Activated T-helper 9 cell treated with anti-CD3 and anti-CD28 coated beads, Interleukin-2, amount 50 U/mL, for 16 hours (primary cell): ENCODE results near the gene MGAT5B.
"Not testable (repeated sequence)": the region's sequence is repeated elsewhere in the genome, so short reads cannot be mapped to it uniquely, and the experiment has no call there.

Experiments used
- DNase-seq: peaks from one replicate; pipeline ENCODE4 v3.0.0-alpha.2; 2020; ENCODE audit warnings: low read depth

The MGAT5B gene

DNA sequence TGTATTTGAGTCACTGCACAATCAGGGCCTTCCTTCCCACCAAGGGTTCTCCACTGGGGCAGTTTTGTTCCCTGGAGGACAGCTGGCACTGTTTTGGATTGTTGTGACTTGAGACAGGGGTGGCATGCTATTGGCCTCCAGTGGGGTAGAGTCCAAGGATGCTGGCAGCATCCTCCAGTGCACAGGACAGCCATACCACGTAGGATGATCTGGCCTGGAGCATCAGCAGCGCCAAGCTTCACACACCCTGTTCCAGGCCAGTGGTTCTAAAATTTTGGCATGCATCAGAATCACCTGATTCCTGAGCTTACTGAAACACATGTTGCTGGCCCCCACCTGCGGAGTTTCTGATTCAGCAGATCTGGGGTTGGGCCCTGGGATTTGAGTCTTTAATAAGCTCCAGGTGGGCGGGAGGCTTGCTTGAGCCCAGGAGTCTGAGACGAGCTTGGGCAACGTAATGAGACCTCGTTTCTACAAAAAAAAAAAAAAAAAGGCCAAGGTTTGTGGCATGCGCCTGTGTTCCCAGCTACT is 83.2 kb downstream of the MGAT5B start:
- no peak for DNase-seq

DNA sequence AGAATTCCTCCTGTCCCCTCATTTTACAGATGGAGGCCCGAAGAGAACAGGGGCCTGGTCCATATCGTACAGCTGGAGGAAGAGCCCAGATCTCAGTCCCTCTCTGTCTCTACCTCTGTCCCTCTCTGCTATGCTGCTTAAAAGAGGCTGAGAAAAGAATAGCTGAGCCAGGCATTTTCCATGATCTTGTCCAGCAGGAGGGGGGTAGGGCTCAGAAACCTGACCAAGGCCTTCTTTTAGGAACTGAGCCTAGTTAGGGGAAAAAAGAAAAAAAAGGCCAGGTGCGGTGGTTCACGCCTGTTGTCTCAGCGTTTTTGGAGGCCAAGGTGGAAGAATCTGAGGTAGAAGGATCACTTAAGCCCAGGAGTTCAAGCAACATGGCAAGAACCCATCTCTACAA is 84.2 kb downstream of the MGAT5B start:
- DNase-seq, result no peak

DNA sequence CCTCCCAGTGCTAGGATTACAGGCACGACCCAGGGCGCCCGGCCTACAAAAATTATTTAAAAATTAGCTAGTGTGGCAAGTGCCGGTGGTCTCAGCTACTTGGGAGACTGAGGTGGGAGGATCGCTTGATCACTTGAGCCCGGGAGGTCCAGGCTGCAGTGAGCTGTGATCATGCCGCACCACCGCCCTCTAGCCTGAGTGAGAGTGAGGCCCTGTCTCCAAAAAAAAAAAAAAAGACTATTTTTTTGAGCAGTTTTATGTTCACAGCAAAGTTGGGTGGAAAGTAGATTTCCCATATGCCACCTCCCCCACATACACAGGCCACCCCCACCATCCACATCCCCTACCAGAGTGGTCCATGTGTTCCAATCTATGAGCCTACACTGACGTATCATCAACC is 84.9 kb downstream of the MGAT5B start:
- DNase-seq, result no peak

DNA sequence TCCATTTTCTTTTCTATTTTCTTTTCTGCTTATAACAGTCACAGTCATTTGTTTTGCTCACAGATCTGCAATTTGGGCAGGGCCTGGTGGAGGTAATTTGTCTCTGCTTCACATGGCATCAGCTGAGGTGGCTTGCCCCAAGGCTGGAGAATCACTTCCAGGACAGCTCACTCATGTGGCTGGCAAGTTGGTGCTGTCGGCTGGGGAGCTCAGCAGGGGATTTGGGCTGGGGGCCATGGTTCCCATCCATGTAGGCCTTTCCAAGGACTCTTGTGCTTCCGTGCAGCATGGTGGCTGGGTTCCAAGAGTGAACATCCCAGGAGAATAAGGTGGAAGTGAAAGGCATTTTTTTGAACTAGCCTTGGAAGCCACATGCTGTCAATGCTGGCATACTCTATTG is 85.7 kb downstream of the MGAT5B start:
- no peak for DNase-seq

DNA sequence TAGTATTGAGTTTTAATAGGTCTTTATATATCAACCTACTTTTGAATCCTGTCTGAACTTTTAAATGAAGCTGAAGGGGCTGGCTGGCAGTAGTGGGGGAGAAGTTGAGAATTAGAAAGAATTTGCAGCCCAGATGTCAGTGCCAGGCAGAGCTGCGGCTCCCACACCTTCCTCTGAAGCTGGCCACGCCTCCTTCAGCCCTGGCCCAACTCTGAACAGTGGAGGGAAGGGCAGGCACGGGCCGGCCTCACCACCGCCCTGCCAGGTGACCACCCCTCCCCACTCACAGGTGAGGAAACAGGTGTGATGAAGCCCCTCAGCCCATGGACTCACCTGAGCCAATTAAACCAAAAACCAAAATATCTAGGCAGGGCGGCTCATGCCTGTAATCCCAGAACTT is 87.0 kb downstream of the MGAT5B start:
- no peak for DNase-seq

DNA sequence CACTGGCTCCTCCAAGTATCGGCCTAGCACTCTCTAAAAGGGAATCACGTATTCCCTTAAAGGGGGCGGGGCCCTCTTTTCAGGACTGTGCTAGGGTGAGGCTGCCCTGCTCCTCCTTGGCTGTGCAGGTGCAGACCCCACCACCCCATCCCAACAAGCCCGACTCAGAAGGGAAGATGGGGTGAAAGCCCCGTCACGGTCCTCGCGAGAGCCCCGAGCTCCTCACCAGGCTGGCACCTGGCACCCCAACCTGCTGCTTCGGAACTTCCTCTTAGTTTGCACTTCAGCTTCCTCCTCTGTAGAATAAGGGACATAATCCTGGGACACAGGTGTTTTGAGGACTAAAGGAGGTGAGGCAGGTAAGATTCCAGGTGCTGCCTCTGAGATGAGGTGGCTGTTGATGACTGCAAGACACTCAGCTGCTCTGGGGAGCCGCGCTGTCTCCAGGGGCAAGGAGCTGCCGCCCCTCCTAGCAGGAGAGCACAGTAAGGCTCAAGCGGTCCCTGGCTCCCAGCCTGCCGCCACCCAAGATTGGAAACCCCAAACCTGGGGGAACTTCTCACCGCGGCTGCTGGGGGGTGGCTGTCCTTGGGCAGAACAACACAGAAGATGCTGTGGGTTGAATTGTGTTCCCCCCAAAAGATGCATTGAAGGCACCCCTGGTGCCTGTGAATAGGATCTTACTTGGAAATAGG is 88.8 kb downstream of the MGAT5B start:
- DNase-seq, result no peak

DNA sequence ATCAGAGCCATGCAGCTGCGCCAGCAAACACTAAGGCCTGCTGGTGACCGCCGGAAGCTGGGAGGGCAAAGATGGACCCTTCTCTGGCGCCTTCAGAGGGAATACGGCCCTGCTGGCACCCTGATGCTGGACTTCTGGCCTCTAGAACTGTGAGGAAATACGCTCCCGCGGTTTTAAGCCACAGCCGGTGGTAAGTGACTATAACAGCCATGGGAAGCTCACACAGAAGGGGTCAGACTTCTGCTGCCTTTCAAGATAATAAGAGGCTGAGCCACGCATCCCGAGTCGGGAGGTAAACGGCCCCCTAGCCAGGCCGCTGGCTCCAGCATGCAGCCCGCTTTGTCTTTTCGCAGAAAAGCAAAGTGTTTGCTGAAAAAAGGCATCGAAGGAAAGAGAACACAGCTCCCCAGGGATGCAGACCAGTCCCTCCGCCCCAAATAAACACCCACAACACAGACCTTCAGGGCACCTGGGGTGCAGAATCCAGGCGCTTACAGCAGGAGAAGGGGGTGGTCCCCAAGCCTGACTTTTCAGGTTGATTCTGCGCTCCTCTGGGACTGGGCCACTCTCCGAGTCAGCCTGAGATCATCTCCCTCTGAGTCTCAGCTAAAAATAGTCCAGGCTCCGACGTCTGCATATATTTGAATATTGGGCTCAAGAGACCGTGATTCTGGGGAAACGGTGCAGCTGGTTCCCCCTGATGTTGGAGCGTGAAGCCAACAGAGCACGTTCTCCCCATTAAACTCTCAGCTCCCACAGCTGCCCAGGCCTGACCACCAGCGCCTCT is 89.7 kb downstream of the MGAT5B start:
- no peak for DNase-seq

DNA sequence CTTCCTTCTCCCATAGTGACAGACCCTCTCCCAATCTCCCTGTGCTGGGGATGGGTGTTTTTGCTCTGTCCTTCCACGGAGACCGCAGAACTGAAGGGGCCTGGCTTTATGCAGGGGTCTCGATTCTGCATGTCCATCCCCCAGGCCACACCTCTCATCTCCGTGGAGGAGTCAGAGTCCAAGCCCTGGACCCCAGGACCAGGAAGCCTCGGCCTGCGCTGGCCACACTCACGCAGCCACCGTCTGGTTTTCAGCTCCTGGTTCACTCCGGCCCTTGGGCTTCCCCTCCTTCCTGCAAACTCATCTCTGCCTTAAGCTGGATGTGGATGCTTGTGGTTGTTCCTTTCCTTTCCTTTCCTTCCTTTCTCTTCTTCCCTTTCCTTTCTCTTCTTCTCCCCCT is 90.8 kb downstream of the MGAT5B start:
- no peak for DNase-seq

DNA sequence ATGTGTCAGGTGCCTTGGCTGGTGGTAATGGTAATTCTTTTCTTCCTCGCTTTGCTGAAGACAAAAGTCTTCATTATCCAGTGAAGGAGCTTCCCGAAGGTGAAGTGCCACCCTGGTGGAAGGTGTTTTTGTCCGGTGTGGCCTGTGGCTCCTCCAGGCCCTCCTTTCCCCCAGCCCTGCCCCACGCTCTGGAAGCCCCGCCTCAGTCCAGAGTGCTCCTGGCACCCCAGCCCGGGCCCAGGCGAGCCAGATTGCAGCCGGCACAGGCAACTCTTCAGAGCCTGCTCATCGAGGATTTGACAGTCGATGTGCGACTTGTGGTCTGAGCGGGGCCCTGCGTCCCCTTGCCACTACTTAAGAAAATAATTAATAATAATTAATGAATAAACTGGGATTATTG is 93.7 kb downstream of the MGAT5B start:
- DNase-seq, result no peak

DNA sequence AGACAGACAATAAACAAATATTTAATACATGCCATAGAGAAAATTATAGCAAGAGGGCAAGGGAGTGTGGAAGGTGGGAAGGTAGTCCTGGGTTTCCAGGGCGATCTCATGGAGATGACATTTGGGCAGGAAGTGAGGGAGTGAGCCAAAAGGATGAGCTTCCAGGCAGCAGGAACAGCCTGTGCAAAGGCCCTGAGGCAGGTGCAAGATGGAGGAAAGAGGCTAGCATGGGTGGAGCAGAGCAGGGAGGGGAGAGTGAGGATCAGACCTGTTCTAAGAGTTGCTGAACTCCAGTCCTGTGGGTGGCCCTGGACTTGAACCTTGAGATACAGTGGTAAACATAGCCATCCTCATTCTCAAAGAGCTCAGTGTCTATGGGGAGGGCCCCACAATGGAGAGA is 94.7 kb downstream of the MGAT5B start:
- DNase-seq, result no peak

DNA sequence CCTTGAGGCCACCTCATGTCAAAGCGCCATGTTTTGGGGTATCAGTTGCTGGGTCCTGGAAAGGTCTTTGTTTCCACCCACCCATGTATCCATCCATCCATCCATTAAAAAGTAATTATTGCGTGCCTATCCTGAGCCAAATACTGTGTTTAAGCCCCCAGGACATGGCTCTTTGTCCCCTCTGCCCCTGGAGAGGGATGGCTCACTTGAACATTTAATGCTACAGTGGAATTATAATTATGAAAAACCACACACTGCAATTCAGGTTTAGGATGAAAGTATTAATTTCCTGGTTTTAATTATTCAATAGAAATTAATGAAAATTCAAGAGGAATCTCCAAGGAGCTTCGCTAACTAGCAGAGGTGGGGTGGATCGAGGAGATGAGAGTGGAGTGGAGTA is 97.8 kb downstream of the MGAT5B start:
- DNase-seq, result no peak

DNA sequence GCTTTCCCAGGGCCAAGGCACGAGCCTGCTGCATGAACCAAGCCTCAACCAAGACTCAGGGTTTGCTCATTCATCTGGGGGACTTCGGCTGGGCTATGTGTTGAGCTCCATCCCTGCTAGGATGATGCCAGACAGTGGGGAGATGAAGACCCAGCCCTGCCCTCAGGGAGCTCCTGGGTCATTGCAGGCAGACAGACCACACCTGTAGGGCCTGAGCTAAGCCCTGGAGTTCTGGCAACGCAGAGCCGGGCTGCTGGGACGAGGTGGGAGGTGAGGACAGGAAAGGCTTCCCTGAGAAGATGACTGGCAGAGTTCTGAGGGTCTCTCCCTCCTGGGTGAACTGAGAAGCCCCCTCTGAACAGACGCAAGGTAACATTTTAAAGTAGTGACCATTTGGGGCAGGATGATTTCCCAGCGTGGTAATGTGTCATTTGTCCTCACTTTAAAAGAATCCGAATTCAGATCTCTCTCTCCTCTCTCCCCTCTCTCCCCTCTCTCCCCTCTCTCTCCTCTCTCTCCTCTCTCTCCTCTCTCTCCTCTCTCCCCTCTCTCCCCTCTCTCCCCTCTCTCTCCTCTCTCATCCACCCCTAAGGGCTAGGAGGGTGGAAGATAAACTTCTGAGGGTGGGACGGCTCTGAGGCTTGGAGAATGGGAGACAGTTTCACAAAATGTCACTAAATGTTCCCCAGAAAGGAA is 98.4 kb downstream of the MGAT5B start:
- DNase-seq, result no peak

DNA sequence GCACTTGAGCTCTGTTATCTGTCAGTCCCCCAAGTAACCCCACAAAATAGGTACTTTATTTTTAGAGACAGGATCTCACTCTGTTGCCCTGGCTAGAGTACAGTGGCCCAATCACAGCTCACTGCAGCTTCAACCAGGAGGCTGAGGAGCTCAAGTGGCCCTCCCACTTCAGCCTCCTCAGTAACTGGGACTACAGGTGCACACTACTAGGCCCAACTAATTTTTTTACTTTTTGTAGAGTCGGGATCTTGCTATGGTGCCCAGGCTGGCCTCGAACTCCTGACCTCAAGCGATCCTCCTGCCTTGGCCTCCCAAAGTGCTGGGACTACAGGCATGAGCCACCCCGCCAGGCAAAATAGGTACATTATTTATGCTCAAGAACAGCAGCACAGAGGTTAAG is 99.6 kb downstream of the MGAT5B start:
- DNase-seq, result no peak

DNA sequence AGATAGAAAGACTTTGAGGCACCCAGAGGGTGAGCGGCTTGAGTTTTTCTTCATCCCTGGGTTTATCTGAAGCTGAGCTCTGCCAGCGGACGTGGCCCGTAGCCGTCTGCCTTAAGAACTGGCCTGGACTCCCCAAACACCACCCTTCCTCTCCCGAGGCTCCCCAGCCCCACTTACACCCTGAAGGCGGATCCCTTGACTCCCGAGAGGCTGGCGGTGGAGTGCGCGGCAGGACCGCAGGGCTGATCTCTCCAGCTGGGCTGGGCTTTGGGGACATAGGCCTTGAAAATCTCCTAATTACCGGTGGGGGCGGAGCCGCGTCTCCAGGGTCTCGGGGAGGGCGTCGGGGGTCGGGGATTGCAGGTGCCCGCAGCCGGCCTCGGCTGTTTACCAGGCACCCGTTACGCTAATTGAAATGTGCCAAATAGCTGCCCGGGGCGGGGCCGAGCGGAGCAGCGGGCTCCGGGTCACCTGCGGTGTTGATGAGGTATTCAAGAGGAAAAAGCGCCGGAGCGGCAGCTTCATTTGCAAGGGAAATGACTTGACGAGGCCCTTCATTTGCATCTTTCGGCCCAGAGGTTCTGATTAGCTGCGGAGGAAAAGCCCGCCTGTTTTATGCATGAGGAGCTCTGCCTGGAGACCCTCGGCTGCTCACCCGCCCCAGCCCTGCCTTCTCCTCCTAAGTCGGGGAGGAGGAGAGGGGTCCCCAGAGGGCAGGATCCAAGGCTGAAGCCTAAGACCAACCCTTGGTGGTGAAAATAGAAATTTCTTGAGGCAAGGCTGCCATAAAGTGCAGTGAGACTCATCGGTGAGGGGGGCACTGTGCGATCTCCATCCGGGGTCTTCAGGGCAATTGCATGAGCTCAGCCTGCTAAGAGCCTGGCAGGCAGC is 100.7 kb downstream of the MGAT5B start:
- DNase-seq, result peak; percentile 39

DNA sequence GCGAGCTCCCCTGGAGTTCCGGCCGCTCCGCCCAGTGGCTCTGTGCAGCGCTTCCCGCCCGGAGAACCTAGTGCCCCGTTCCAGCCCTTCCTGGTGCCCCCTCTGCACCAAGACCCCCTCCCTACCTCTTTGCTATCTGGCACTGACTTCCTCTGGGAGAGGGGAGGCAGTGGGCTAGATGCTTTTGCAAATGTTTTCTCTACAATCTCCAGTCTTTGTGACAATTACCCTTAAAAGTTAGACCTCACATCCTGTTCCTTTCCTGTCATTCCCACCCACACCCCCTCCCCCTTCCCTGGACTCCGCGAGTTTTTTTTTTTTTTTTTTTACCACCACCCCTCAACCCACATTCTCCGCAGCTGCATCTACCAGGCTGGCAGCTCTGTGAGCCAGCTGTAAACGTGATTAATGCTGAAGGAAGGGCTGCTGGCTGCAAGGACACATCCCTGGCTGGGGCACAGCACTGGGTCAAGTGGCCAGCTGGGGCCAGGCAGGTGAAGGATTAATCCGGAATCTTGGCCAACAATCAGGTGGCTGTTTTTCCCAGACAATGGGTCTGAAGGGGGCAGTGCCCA is 101.5 kb downstream of the MGAT5B start:
- no peak for DNase-seq

DNA sequence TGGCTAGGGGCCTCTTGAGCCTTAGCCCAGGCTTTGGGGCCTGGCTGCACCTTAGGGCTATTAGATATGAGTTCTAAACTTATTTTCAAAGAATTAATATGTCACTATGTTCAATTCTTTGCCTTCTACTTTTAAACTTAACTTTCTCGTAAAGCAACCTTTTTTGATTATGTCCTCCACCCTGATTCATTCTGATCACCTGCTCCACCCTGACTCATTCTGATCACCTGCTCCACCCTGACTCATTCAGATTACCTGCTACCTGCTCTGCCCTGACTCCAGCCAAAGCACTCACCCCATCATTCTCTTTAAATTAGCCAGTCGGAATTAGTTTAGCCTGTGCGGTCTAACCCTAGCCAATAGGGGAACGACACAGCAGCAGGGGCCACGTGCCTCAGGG is 102.0 kb downstream of the MGAT5B start:
- not testable (repeated sequence) for DNase-seq

DNA sequence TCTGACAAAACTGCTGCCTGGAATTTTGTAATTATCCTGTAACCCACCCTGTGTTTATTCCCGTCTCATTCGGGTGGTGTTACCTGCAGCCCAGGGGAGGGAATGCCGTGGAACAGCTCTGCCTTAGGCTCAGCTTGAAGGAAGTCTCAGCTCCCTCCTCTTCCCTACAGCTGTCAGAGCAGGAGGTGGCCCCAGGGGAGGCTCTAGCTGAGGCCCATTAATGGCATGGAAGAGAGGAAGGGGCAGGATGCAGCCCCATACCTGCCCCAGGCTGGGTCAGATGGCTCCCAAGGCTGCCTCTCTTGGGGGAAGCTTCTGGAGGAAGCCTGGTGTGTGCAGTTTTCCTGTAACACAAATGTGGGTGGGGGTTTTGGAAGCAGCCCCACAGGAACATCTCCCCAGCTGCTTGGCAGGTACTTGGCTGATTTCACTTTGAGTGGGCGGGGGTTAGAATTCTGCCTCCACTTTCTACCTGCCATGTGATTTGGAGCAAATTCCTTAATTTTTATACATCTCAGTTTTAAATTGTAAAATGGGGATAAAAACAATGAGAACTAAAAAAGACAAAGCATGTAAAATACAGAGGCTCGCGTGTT is 103.9 kb downstream of the MGAT5B start:
- no peak for DNase-seq

DNA sequence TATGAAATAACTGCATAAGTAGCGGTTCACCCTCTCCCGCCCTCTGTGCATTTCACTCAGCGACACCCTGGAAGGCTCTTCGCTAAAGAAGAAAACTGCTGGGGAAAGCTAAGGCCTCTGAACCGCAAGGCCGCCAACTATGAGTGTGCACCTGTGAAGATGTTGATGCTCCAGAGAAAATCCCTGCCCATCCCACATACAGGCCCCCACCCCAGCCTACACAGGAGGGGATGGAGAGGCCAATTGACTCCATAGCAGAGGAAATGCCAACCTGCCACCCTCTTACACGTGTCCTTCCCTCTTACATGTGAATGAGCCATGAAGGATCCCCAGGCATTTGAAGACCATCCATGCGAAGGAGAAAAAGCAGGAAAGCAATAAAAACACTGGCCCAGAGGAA is 104.8 kb downstream of the MGAT5B start:
- DNase-seq, result no peak

DNA sequence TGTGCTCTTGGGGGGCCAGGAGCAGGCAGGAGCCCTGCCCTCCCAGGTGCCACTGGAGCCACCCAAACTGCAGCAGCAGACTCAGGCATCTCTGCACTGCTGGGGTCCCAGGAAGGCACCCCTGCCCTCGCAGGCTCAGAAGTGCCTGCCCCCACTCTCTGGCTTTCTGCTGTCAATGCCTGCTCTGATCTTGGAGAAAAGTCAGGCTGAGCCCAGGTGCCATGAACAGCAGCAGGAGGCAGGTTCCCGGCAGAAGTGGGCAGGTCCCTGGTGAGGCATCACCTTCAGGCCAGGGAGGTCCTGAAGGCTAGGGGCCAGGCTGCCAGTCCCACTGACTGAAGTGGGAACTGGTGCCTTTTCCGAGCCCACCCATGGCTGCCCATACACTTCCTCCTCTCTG is 106.5 kb downstream of the MGAT5B start:
- DNase-seq, result no peak

DNA sequence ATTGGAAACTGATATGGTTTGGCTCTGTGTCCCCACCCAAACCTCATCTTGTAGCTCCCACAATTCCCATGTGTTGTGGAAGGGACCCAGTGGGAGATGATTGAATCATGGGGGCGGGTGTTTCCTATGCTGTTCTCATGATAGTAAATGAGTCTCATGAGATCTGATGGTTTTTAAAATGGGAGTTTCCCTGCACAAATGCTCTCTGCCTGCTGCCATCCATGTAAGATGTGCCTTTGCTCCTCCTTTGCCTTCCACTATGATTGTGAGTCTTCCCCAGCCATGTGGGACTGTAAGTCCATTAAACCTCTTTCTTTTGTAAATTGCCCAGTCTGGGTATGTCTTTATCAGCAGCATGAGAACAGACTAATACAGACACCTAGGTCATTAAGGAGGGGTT is 109.8 kb downstream of the MGAT5B start:
- not testable (repeated sequence) for DNase-seq
